GM18868 (cell line): ENCODE measurements around the gene CELSR3.

Source experiments
- ATAC-seq: cut with Tn5 transposase; IDR thresholded peaks from one replicate; pipeline ENCODE4 v1.9.1; 2021; ENCODE audit warnings: mild to moderate bottlenecking, moderate library complexity; ENCODE audit not compliant: unreplicated experiment

CELSR3 gene

GRCh38 chr3:48662753-48663488, at the start of gene CELSR3:
Gene CELSR3 (minus strand): TSS chr3:48662886. CDS start chr3:48662634, 252 bp downstream.
- no peak for ATAC-seq

- ATAC-seq: no peak
Measured at GRCh38 chr3:48711727-48712126, 49.0 kb upstream of the CELSR3 start.

GRCh38 chr3:48709051-48709461, 46.4 kb upstream of the CELSR3 start:
- no peak for ATAC-seq

GRCh38 chr3:48708481-48708889, 45.8 kb upstream of the CELSR3 start:
- ATAC-seq: no peak

- no peak for ATAC-seq
Measured at GRCh38 chr3:48707157-48707556, 44.5 kb upstream of the CELSR3 start.

- no peak for ATAC-seq
Measured at GRCh38 chr3:48702320-48702920, 39.7 kb upstream of the CELSR3 start.

- no peak for ATAC-seq
Measured at GRCh38 chr3:48700731-48701405, 38.2 kb upstream of the CELSR3 start.

- no peak for ATAC-seq
Measured at GRCh38 chr3:48698891-48699290, 36.2 kb upstream of the CELSR3 start.

GRCh38 chr3:48697952-48698351, 35.3 kb upstream of the CELSR3 start:
- no peak for ATAC-seq

GRCh38 chr3:48696601-48697000, 33.9 kb upstream of the CELSR3 start:
- no peak for ATAC-seq

- ATAC-seq: no peak
Measured at GRCh38 chr3:48696156-48696555, 33.5 kb upstream of the CELSR3 start.

GRCh38 chr3:48695393-48695753, 32.7 kb upstream of the CELSR3 start:
- no peak for ATAC-seq

GRCh38 chr3:48694610-48695392, 32.1 kb upstream of the CELSR3 start:
- ATAC-seq: no peak

GRCh38 chr3:48693826-48694225, 31.1 kb upstream of the CELSR3 start:
- ATAC-seq: no peak

- ATAC-seq: no peak
Measured at GRCh38 chr3:48692551-48692950, 29.9 kb upstream of the CELSR3 start.

GRCh38 chr3:48690846-48691458, 28.3 kb upstream of the CELSR3 start:
- ATAC-seq: no peak

GRCh38 chr3:48689384-48689783, 26.7 kb upstream of the CELSR3 start:
- ATAC-seq: no peak

- no peak for ATAC-seq
Measured at GRCh38 chr3:48688737-48689075, 26.0 kb upstream of the CELSR3 start.

GRCh38 chr3:48688032-48688736, 25.5 kb upstream of the CELSR3 start:
- no peak for ATAC-seq

GRCh38 chr3:48687220-48687678, 24.6 kb upstream of the CELSR3 start:
- ATAC-seq: no peak
